Caco-2 (cell line): ENCODE data around the gene PDE7B. TPM values are rescaled to one million over a fixed set of nuclear protein-coding genes. Genes with fewer than 3 reads are reported as not detected.

Source experiments
- BruUV-seq: library from RNA; stranded (reverse); fragments of 400-500 nt; replicated peaks from 2 replicates; lab custom pipeline; 2021; lab: Mats Ljungman, UMichigan
- CTCF ChIA-PET: fragments of 300-600 bp; sonication (Branson Sonifier 250); formaldehyde crosslinking; loops from one replicate; lab custom pipeline; 2022; ENCODE audit warnings: antibody characterized with exemption; lab: Charles Lee
- POLR2A ChIA-PET: fragments of 300-600 bp; sonication (Branson Sonifier 250); formaldehyde crosslinking; loops from one replicate; lab custom pipeline; 2022; ENCODE audit warnings: antibody characterized with exemption; lab: Charles Lee
- DNase-seq, 2 experiments: peaks; one replicate each; pipeline versions ENCODE4 v3.0.0 to v3.0.0-alpha.2; 2020 to 2022
- H3K27me3 ChIP-seq: replicated peaks from 2 replicates; pipeline ENCODE4 v1.6.0; 2011; ENCODE audit warnings: low read length; ENCODE audit not compliant: control insufficient read depth, insufficient read depth
- H3K36me3 ChIP-seq: 2 replicates; pipeline ENCODE4 v1.5.1; 2011; ENCODE audit warnings: low read length; ENCODE audit not compliant: control insufficient read depth, insufficient read depth
- H3K4me1 ChIP-seq: fragments of 250-450 bp; sonication (Bioruptor Pico); 2 replicates; pipeline ENCODE4 v1.5.1; 2020; ENCODE audit warnings: mild to moderate bottlenecking
- H3K4me3 ChIP-seq: 2 replicates; pipeline ENCODE4 v1.5.1; 2011; ENCODE audit warnings: low read depth, mild to moderate bottlenecking, control low read depth, low read length
- H3K9me3 ChIP-seq: fragments of 250-450 bp; sonication (Bioruptor Pico); 2 replicates; pipeline ENCODE4 v1.5.1; 2020; ENCODE audit warnings: mild to moderate bottlenecking, moderate library complexity
- H3K27ac Mint-ChIP-seq: one replicate; pipeline ENCODE4 v1.8.0; 2022; ENCODE audit warnings: mixed read lengths; ENCODE audit not compliant: unreplicated experiment
- H3K27me3 Mint-ChIP-seq: one replicate; pipeline ENCODE4 v1.8.0; 2022; ENCODE audit warnings: mixed read lengths; ENCODE audit not compliant: insufficient read depth, unreplicated experiment
- H3K36me3 Mint-ChIP-seq: one replicate; pipeline ENCODE4 v1.8.0; 2022; ENCODE audit warnings: mild to moderate bottlenecking, mixed read lengths; ENCODE audit not compliant: insufficient read depth, unreplicated experiment
- H3K4me1 Mint-ChIP-seq: one replicate; pipeline ENCODE4 v1.8.0; 2022; ENCODE audit warnings: low read depth, mixed read lengths; ENCODE audit not compliant: unreplicated experiment
- H3K4me3 Mint-ChIP-seq: one replicate; pipeline ENCODE4 v1.8.0; 2022; ENCODE audit warnings: mild to moderate bottlenecking, moderate library complexity, mixed read lengths; ENCODE audit not compliant: unreplicated experiment
- H3K9me3 Mint-ChIP-seq: one replicate; pipeline ENCODE4 v1.8.0; 2022; ENCODE audit warnings: mixed read lengths; ENCODE audit not compliant: unreplicated experiment
- CTCF ChIP-seq, 2 experiments: fragments of 200-600 bp in 1 of 2; IDR thresholded peaks; 1 replicate in 1 of 2; 2 replicates in 1 of 2; pipeline versions ENCODE4 v1.5.1 to v1.8.0; 2011 to 2022; ENCODE audit warnings: antibody characterized with exemption in 1 of 2, control low read depth in 1 of 2, inconsistent platforms in 1 of 2, low read depth in 1 of 2, low read length in 1 of 2, mild to moderate bottlenecking in 1 of 2, moderate library complexity in 1 of 2; ENCODE audit not compliant: insufficient read depth in 1 of 2, severe bottlenecking in 1 of 2, unreplicated experiment in 1 of 2
- intact Hi-C: fragments of 100-400 bp; cut with micrococcal nuclease; formaldehyde crosslinking; loops from one replicate; pipeline ENCODE4 v1.10.0; 2022; ENCODE audit not compliant: unreplicated experiment
- total RNA-seq: library from RNA; stranded (reverse); gene quantifications from 2 replicates; pipeline ENCODE4 v1.2.3, GENCODE V29; 2022

Gene PDE7B
- total RNA-seq, 1 experiment from 2014 or later, result not detected

GRCh38 chr6:136031982-136032381, 180.5 kb downstream of the PDE7B start:
- CTCF ChIA-PET, result interaction anchor here (1.5 kb wide), 1 partner anchor 195 kb away, joined by 5 read pairs; no protein-coding TSS in a partner anchor
- POLR2A ChIA-PET, result no interaction called here

GRCh38 chr6:136033416-136033815, 181.9 kb downstream of the PDE7B start:
- ChIA-PET CTCF (no interaction called here), POLR2A (no interaction called here)
- DNase-seq, result no peak
- no peaks in the 10 kb centered on the region for H3K9me3 ChIP-seq
- no TSS peak for BruUV-seq
- intact Hi-C loops, result no loop called here
- H3K36me3 ChIP-seq, result no peaks in the 10 kb centered on the region
- Mint-ChIP-seq H3K36me3 (no peaks in the 10 kb centered on the region), H3K9me3 (no peaks in the 10 kb centered on the region), H3K4me1 (peaks cover 6% of the 10 kb centered on the region), H3K27ac (no peak overlapping the region), H3K27me3 (no peaks in the 10 kb centered on the region), H3K4me3 (no peak overlapping the region)
- H3K27me3 ChIP-seq, result no peaks in the 10 kb centered on the region
- H3K4me1 ChIP-seq, result 0 out of 2 replicates have a peak, but pooled peaks cover 7% of the 10 kb centered on the region
- TF ChIP-seq CTCF (IDR thresholded peaks at IDR 0.05; ENCODE audit: insufficient read depth in 1 of 2, low read depth in 1 of 2, low read length in 1 of 2, severe bottlenecking in 1 of 2, unreplicated experiment in 1 of 2), result no peak
- H3K4me3 ChIP-seq, result no peak overlapping the region

More at GRCh38 chr6:136031982-136032381, 180.5 kb downstream of the PDE7B start:
- no peaks in the 10 kb centered on the region for H3K9me3 Mint-ChIP-seq
- H3K36me3 ChIP-seq, result no peaks in the 10 kb centered on the region
- no peak overlapping the region for H3K27ac Mint-ChIP-seq
- intact Hi-C loops, result loop anchor here (1.0 kb wide), 1 partner anchor 194 kb away; no protein-coding TSS in a partner anchor
- no peaks in the 10 kb centered on the region for H3K27me3 Mint-ChIP-seq
- no peak overlapping the region for H3K4me3 ChIP-seq
- no TSS peak for BruUV-seq
- H3K36me3 Mint-ChIP-seq, result no peaks in the 10 kb centered on the region
- DNase-seq, result peak in 1 of 2 experiments; percentile 9
- H3K4me1 ChIP-seq, result 0 out of 2 replicates have a peak, but pooled peaks cover 7% of the 10 kb centered on the region
- TF ChIP-seq CTCF (IDR thresholded peaks at IDR 0.05; ENCODE audit: insufficient read depth in 1 of 2, low read depth in 1 of 2, low read length in 1 of 2, severe bottlenecking in 1 of 2, unreplicated experiment in 1 of 2), result peak; percentile 31 to 44
- H3K4me1 Mint-ChIP-seq, result peaks cover 6% of the 10 kb centered on the region
- H3K4me3 Mint-ChIP-seq, result no peak overlapping the region
- H3K9me3 ChIP-seq, result no peaks in the 10 kb centered on the region
- H3K27me3 ChIP-seq, result no peaks in the 10 kb centered on the region

GRCh38 chr6:136034422-136034821, 182.9 kb downstream of the PDE7B start:
- Mint-ChIP-seq H3K4me3 (no peak overlapping the region), H3K9me3 (no peaks in the 10 kb centered on the region), H3K27ac (no peak overlapping the region), H3K36me3 (no peaks in the 10 kb centered on the region), H3K4me1 (peaks cover 6% of the 10 kb centered on the region), H3K27me3 (no peaks in the 10 kb centered on the region)
- Histone ChIP-seq H3K27me3 (no peaks in the 10 kb centered on the region), H3K4me1 (0 out of 2 replicates have a peak, but pooled peaks cover 7% of the 10 kb centered on the region), H3K36me3 (no peaks in the 10 kb centered on the region), H3K4me3 (no peak overlapping the region), H3K9me3 (no peaks in the 10 kb centered on the region)
- no peak for TF ChIP-seq CTCF (IDR thresholded peaks at IDR 0.05; ENCODE audit: insufficient read depth in 1 of 2, low read depth in 1 of 2, low read length in 1 of 2, severe bottlenecking in 1 of 2, unreplicated experiment in 1 of 2)
- intact Hi-C loops, result no loop called here
- DNase-seq, result no peak
- CTCF ChIA-PET, result no interaction called here
- POLR2A ChIA-PET, result no interaction called here
- BruUV-seq, result no TSS peak
